Measurements from ENCODE around the gene SNPH.
A peak's percentile ranks its signal among the peaks of the same experiment; 100 is the strongest.

The SNPH gene

DNA sequence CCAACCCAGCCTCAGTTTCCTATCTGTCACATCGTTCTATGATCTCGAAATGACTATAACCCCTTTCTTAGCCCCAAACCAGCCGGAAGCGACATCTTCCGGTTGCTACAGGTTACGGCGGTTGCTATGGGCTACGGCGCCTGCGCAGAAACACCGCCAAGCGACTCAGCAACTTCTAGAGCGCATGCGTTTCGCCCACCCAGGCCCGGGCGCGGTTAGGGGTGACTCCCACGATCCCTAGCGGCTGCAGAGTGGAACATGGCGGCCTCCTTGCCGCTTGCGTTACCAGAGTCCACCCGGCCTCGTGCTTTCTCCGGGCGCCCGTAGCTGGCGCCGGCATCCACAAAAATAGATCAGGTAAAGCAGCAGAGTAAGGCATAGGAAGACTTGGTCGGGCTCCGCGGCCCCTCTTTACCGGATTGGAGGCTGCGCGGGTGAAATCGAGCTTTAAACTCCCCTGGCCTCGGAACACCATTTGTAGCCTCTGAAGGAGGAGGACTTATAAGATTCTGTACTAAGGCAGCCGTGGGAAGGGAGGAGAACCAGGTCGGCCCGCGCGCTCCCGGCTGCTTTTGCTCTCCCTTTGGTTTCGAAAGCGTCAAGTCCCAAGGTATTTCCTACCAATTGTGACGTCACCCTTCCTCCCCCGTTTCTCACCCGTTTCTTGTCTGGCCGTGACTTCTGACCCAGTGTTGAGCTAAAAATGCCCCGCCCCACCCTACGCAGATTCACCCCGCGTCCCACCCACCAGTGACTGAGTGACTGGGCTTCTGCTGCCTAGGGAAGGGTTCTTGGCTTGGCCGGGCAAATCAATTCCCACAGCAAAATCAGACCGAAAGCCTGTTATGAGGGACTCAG is 59.3 kb downstream of the SNPH start:
- DNase-seq = peak; percentile 99

DNA sequence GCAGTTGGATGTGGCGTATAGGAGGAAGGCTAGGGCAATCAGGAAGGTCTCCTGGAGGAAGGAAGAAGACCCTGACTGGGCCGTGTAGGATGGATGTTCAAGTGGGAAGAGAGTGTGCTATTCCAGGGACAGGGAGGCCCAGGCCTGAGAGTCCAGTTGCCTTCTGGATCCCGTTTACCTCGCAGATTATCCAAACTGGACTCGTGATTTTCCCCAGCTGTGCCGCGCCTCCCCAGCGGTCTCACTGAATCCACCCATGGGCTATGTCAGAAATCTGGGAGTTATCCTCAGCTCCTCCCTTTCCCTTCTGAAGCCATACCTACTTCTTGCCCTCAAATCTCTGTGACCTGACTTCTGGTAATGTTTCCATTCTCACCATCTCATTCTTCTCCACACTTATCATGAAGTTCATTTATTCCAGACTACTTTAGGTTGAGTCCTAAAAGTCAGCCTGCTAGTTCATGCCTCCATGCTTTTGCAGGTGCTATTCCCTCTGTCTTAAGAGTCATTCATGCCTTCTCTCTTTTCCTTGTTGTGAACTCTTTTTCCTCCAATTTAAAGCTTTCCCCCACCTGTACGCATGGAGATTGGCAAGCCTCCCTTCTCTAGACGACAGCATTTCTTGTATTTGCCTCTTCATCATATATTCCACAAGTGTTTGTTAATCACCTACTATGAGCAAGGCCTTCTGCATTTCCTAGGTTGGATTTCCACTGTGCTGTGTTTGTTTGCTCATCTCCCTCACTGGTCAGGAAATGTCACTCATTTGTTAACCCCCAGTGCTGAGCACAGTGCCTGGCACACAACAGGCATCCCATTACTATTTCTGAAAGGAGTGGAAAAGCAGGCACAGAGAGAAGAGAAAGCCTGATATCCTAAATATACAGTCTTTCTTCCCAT is 60.2 kb downstream of the SNPH start:
- no peak for DNase-seq

DNA sequence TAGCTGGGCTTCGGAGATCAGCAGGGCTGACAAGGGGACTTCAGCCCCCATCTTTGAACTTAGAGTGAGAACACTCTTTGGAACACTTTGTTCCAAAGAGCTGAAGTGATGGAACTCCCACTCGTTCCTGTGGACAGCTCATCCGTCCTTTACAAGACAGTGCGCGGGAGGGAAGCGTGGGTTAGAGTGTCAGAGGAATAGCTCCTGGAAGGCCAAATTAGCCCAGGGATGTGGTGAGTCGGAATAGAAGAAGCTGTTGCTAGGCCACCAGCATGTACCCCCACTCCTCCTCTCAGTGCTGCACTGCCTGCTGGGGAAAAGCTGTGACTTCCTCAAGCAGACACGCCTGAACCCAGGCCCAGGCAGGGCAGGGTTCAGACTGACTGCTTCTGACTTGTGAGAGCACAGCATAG is 61.2 kb downstream of the SNPH start:
- DNase-seq = no peak

- no peak for DNase-seq
Measured at GRCh38 chr20:1327827-1328679, 62.0 kb downstream of the SNPH start.

GRCh38 chr20:1328680-1329330 is 62.7 kb downstream of the SNPH start, which contains the start of gene SDCBP2:
Gene SDCBP2, minus strand, starts transcription at chr20:1329139. Its CDS starts 8,723 bp downstream, at chr20:1320416.
- peak; percentile 12 for DNase-seq

DNA sequence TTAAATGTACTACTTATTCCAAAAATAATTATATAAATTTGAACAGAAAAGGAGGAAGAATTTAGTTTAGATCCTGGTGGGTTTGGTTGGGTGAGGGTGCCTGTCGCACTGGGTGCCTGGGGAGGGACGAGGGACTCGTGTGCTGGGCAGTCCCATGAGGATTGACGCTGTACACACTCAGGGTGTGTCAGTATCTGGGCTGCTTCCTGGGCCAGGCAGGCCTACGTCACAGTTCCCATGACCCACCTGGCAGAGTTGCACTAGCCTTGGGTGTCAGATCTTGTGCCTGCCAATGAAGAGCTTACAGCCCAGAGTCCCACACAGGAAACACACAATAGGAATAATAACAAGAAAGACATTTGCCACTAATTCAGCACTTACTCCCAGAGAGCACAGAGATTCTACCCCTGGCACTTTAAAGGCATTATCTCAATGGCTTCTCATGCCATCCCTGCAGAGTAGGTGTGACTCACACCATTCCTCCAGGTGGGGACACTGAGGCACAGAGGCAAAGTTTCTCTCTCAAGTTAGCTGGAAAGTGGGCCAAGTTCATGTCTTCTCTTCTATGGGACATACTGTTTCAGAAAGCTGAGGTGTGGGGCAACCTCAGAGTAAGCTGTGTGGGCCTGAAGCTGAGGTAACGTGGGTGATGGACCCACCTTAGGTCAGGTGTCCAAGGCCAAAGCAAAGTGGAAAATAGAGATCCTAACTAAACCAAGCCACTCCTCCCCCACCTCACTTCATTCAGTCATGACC is 64.2 kb downstream of the SNPH start:
- no peak for DNase-seq

- DNase-seq = no peak
Measured at GRCh38 chr20:1331101-1331500, 65.0 kb downstream of the SNPH start.

GRCh38 chr20:1331801-1332453 is 65.8 kb downstream of the SNPH start:
- DNase-seq = no peak

GRCh38 chr20:1332749-1333300 is 66.7 kb downstream of the SNPH start:
- no peak for DNase-seq

- no peak for DNase-seq
Measured at GRCh38 chr20:1333462-1334369, 67.6 kb downstream of the SNPH start.

- no peak for DNase-seq
Measured at GRCh38 chr20:1334370-1334731, 68.3 kb downstream of the SNPH start.

- DNase-seq = no peak
Measured at GRCh38 chr20:1334761-1335160, 68.7 kb downstream of the SNPH start.

GRCh38 chr20:1335961-1336698 is 70.0 kb downstream of the SNPH start:
- DNase-seq = no peak

DNA sequence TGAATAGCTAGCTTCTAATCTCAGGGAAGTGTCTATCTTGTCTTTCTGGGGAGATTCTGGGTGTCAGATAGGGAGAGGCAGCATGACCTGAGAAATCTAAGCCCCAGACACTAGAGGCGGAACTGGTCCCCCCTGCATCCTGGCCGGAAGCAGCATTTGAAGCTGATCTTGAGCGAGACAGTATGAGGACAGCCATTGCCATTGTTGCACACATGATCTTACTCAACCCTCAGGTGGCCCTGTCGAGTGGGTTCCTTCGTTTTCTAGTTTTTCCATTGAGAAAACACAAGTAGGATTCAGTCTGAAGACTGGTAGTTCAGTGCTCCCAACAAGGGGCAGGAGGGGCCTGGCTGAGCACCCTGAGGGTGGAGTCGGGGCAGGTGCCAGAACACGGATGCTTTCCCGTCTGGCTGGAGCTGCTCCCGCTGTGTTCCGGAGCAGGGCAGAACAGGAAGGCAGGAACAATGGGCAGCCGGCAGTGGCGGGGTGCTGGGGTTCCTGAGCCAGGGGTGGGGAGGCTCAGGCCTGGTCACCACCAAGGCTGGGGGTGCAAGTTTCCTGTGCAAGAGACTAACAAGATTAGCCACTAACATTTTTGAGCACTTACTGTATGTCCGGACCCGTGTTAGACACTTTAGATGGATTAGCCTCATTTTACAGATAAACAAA is 70.7 kb downstream of the SNPH start:
- DNase-seq = no peak

DNA sequence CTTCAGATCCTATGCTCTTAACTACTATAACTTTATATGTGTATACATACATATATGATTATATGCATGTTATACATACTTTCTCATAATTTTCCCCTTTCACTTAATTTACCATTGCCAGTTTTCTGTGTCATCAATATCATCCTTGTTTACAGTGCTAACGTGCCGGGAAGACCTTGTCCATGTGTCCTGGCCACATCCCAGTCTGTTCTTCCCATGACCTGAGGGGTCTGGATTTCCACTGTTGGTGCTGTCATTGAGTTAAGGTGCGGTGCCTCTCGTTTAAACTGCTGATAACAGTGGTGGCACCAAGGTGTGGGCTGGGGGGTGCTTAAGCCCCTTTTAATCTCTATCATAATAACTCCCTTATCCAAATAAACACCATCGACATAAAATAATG is 71.3 kb downstream of the SNPH start:
- DNase-seq = no peak

DNA sequence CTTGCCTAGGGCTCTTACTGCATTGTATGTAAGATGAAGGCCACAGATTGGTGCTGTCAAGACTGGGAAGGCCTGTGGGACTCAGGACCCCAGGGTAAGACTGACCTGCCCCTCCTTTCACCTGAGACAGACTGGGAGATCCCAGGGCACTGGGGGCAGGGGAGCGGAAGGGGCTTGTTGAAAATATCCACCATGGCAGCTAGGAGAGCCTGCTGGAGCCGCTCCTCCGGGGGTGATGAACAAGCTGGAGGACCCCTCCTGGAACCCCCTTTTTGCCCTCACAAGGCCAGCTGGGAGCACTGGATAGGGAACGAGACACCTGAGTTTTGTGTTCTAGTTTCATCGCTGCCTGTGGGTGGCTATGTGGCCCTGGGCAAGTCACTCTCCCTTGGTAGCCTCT is 72.0 kb downstream of the SNPH start:
- no peak for DNase-seq

- no peak for DNase-seq
Measured at GRCh38 chr20:1338801-1339200, 72.7 kb downstream of the SNPH start.

DNA sequence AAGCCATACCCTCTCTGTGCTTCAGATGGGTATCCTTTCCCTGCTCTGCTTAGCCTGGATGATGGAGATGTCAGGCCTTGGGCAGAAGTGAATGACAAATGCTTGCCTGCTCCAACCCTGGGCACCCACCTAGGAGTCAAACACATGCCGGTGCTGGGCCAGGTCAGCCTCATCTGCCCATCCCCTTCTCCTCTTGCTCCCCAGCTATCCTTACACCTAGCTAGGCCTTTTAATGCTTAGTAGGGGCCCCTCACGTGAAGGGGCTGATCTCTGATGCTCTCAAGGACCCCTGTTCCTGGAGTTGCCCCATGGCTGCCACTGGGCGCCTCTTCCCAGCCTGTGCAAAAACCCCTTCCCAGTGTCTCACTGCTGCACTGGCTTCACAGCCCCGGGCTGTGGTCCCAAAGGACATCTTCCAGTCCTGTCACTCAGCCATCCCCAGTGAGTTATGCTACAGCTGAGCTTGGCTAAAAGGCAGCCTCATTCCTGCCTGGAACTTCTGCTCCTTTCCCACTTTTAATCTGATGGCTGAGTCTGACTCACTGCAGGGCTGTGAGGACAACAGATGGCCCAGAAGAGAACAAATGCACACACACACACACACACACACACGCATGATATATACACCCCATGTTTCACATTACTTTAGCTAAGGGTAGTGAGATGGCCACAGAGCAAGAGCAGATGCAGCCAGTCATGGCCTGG is 75.6 kb downstream of the SNPH start:
- DNase-seq = no peak

All from NCI-H146 (cell line).